Left ventricle myocardium inferior (tissue), 1 donor: Measurements from ENCODE around the gene DUSP7. TPM values are rescaled to one million over a fixed set of nuclear protein-coding genes. Genes with fewer than 3 reads are reported as not detected.

Source experiments
- DNase-seq: peaks from one replicate; pipeline ENCODE4 v3.0.0-alpha.2; 2020
- H3K27ac ChIP-seq: fragments of 200-600 bp; replicated peaks from 2 replicates; pipeline ENCODE4 v1.8.0; 2021
- H3K27me3 ChIP-seq: fragments of 200-600 bp; 2 replicates; pipeline ENCODE4 v1.8.0; 2021; ENCODE audit warnings: low read depth
- H3K36me3 ChIP-seq: fragments of 200-600 bp; 2 replicates; pipeline ENCODE4 v1.8.0; 2021
- H3K4me1 ChIP-seq: fragments of 200-600 bp; 2 replicates; pipeline ENCODE4 v1.8.0; 2021
- H3K4me3 ChIP-seq: fragments of 200-600 bp; 2 replicates; pipeline ENCODE4 v1.8.0; 2021; ENCODE audit warnings: mild to moderate bottlenecking, moderate library complexity
- H3K9me3 ChIP-seq: fragments of 200-600 bp; replicated peaks from 2 replicates; pipeline ENCODE4 v1.8.0; 2021
- CTCF ChIP-seq: fragments of 200-600 bp; IDR thresholded peaks from 2 replicates; pipeline ENCODE4 v1.8.0; 2021; ENCODE audit warnings: antibody characterized with exemption, mild to moderate bottlenecking, borderline replicate concordance
- intact Hi-C: fragments of 100-400 bp; cut with micrococcal nuclease; formaldehyde crosslinking; loops from one replicate; pipeline ENCODE4 v1.11.0; 2022
- total RNA-seq: library from RNA; stranded (reverse); fragmentation: NEBNext Ultra II Directional; extraction: Animal tissue kit (Norgen Biotek cat#: 25700); gene quantifications from one replicate; pipeline ENCODE4 v1.2.1, GENCODE V29; 2021
- donor health status: DM: no; HTN: yes; CAD: no; lungs with severe emphysema.

Gene DUSP7
- total RNA-seq, 1 donor from 2014 or later, result 23.1 TPM

- no peak for TF ChIP-seq CTCF
- H3K4me1 ChIP-seq, result peaks cover 86% of the 10 kb centered on the region
- peak overlapping the region; percentile 92 for H3K27ac ChIP-seq
- H3K27me3 ChIP-seq, result no peaks in the 10 kb centered on the region
- no peak for DNase-seq
- peak overlapping the region; percentile 65 for H3K4me3 ChIP-seq
- H3K36me3 ChIP-seq, result no peaks in the 10 kb centered on the region
- H3K9me3 ChIP-seq, result no peaks in the 10 kb centered on the region
- intact Hi-C loops, result no loop called here
Observed at GRCh38 chr3:52026041-52026440, 30.3 kb downstream of the DUSP7 start.

- no peak for DNase-seq
- H3K4me1 ChIP-seq, result peaks cover 92% of the 10 kb centered on the region
- peak overlapping the region; percentile 92 for H3K27ac ChIP-seq
- H3K27me3 ChIP-seq, result no peaks in the 10 kb centered on the region
- H3K36me3 ChIP-seq, result no peaks in the 10 kb centered on the region
- intact Hi-C loops, result no loop called here
- H3K9me3 ChIP-seq, result no peaks in the 10 kb centered on the region
- TF ChIP-seq CTCF, result no peak
- H3K4me3 ChIP-seq, result peak overlapping the region; percentile 65
Observed at GRCh38 chr3:52025453-52025852, 30.9 kb downstream of the DUSP7 start.

- H3K9me3 ChIP-seq, result no peaks in the 10 kb centered on the region
- H3K4me1 ChIP-seq, result peaks cover 97% of the 10 kb centered on the region
- H3K27ac ChIP-seq, result peak overlapping the region; percentile 92
- no peak for TF ChIP-seq CTCF
- H3K36me3 ChIP-seq, result no peaks in the 10 kb centered on the region
- no peak for DNase-seq
- intact Hi-C loops, result no loop called here
- H3K27me3 ChIP-seq, result no peaks in the 10 kb centered on the region
- peak overlapping the region; percentile 65 for H3K4me3 ChIP-seq
Observed at GRCh38 chr3:52024765-52025452, 31.5 kb downstream of the DUSP7 start.

GRCh38 chr3:52023860-52024764 lies 32.3 kb downstream of the DUSP7 start:
- peak overlapping the region; percentile 92 for H3K27ac ChIP-seq
- no peaks in the 10 kb centered on the region for H3K27me3 ChIP-seq
- peaks cover 97% of the 10 kb centered on the region for H3K4me1 ChIP-seq
- H3K36me3 ChIP-seq, result no peaks in the 10 kb centered on the region
- H3K9me3 ChIP-seq, result no peaks in the 10 kb centered on the region
- intact Hi-C loops, result no loop called here
- TF ChIP-seq CTCF, result no peak
- H3K4me3 ChIP-seq, result peak overlapping the region; percentile 65
- no peak for DNase-seq

GRCh38 chr3:52023101-52023770 lies 33.1 kb downstream of the DUSP7 start:
- no peak for TF ChIP-seq CTCF
- no peak for DNase-seq
- Histone ChIP-seq H3K27ac (peak overlapping the region; percentile 92), H3K4me1 (peaks cover 97% of the 10 kb centered on the region), H3K27me3 (no peaks in the 10 kb centered on the region), H3K36me3 (no peaks in the 10 kb centered on the region), H3K4me3 (peak overlapping the region; percentile 65), H3K9me3 (no peaks in the 10 kb centered on the region)
- intact Hi-C loops, result no loop called here
